Amniotic epithelial cell (primary cell): ENCODE measurements around the gene MRPS9.

ENCODE experiments used
- DNase-seq: peaks from one replicate; pipeline ENCODE4 v3.0.0-alpha.2; 2010; ENCODE audit warnings: low read depth

Gene MRPS9

GRCh38 chr2:105080461-105080860 is 42.6 kb downstream of the MRPS9 start:
- no peak for DNase-seq

DNA sequence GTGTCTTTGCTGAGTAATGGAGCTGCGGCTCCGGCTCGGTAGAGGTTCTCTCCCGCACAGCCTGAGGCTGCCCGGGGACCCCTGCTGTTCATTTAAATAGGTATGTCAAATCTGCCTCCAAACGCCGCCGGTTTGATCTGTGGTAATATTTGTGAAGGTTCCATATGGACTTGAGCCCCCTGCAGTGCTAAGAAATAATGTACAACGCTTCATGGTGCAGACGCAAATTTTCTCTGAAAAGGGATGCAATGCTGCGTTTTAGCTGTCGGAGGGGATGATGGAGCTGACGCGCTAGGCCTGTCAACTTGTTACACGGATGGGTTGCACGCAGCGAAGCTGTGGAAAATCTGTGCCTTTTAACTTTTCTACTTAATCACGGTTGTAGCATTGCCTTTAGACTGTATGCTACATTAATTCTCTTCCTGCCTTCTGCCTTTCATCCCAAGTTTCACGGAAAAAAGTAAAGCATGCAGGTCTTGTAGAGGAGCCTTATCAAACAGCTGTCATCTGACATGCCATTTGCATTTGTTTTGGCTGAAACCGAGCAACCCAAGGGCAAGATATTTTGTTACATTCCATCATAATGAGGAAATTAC is 43.2 kb downstream of the MRPS9 start:
- peak; percentile 28 for DNase-seq

GRCh38 chr2:105082107-105082506 is 44.2 kb downstream of the MRPS9 start:
- no peak for DNase-seq

GRCh38 chr2:105085525-105085924 is 47.7 kb downstream of the MRPS9 start:
- no peak for DNase-seq

DNA sequence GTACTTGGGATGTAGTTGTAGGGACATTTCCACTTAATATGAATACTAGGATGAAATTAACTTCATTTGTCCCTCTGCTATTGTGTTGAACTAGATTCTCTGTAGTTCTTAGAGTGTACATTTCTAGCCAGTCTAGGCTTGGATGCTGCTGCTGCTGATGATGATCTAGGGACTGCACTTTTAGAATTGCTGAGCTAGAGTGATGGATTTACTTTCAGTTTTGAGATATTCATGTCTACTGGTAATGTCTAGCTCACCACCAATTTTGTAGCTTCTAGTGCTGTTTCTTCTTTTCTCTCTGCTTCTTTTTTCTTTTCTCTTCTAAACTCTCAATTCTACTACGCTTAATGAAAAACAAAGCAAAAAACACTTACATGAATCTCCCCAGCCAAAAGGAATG is 49.4 kb downstream of the MRPS9 start:
- DNase-seq = no peak

- DNase-seq = no peak
Observed at GRCh38 chr2:105090091-105090490, 52.2 kb downstream of the MRPS9 start.

GRCh38 chr2:105092797-105093196 is 54.9 kb downstream of the MRPS9 start:
- DNase-seq = no peak

GRCh38 chr2:105099153-105099552 is 61.3 kb downstream of the MRPS9 start:
- no peak for DNase-seq

DNA sequence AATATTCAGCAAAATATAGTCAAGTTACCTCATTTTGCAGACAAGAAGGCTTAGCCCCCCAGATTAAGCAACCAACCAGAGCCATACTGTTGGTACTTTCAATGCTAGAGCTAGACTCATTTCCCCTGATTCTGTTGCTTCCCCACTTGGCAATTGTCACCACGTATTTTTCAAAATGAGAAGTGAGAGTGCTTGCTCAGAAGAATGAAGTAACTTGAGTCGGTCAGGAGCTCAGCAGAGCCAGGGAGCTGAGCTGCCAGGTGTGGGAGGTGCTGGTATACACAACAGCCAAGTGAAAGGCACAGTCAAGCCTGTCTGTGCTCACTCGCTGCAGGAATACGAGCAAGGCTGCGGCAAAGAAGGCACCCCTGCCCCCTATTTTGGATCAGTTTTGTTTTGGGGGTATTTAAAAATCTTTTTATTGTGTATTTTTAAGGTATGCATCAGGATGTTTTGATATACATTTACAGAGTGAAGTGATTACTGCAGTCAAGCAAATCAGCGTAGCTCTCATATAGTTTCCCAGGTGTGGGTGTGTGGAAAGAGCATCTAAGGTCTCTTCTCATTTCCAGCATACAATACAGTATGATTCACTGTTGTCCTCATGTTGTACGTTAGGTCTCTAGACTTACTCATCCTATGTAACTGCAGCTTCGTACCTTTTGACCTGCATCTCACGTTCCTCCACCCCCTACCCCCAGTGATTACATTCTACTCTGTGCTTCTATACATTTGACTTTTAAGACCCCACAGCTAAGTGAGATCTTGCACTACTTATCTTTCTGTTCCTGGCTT is 62.4 kb downstream of the MRPS9 start:
- no peak for DNase-seq

DNA sequence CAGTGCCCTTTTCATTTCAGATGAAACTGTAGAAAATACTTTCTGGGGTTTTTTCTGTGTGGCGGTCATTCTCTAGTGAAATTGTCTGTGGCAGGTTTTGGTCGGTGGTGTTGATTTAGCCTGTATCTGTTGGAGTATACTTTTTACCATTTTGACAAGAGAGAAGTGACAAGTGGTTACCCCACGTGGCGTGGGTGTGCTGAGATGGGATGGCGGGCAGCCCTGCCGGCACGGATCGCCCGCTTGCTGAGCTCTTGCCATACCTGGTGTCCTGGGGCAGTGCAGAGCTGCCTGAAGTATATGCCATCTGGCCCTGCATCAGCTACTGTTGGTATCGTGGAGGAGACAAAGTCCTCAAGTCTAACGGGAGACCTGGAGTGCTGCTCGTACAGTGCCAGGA is 64.1 kb downstream of the MRPS9 start:
- DNase-seq = no peak

- DNase-seq = peak; percentile 47
Observed at GRCh38 chr2:105102963-105103421, 65.1 kb downstream of the MRPS9 start.

DNA sequence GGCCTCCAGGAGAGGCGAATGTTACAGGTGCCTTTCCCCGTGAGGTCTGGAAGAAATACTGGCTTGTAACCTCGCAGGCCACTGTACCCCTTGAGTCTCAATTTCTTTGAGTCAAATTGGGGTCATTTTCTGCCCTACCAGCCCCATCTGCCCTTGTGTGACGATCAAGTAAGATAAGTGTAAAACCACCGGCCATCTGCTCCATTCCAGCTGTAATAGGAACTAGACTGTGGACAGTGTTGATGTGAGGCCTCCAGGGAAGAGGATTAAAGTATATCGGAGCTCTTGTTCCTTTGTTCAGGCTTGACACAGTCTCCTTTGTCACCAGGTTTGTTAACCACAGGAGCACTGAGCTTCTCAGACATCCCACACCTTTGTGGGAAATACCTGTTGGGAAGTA is 65.6 kb downstream of the MRPS9 start:
- no peak for DNase-seq

DNA sequence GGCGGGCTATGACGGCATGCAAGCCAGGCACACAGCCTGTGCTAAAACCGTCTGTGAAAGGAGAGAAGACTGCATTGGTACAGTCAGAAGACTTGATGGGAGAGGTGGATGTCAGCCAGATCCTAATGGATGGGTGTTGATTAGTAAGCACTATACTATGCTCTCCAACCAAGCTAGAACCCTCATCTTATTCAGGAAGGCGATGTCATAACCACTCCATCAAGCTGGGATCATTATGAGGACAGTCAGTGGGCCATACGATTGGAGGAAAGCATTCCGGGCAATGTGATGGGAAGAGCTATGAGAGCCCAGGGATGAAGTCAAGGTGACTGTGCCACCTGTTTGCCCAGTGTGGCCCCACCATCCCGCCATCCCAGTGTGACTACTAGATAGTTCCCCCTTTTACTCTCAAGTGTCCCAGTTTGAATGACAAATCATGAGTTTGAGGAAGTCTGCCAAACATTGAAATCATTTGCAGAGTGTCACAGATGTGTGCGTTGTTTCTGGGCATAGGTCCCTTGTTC is 66.4 kb downstream of the MRPS9 start:
- peak; percentile 54 for DNase-seq

GRCh38 chr2:105110295-105110829 is 72.5 kb downstream of the MRPS9 start:
- DNase-seq = no peak

- DNase-seq = no peak
Observed at GRCh38 chr2:105111365-105112150, 73.7 kb downstream of the MRPS9 start.

DNA sequence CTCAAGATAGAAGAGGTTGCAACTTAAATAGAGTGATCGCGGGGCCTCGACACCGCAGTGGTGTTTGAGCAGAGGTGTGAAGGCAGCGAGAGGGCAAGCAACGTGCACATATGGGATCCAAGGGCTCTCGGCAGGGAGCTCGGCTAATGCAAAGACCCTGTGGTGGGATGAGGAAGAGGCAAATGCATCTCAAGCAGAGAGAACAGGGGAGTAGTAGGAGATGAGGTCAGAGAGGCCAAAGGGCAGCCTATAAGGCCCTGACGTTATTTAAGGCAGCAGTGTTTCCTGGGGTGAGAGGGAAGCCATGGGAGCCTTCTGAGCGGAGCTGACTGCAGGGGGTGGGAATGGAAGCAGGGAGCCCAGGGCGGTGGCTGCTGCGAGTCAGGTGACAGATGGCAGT is 74.5 kb downstream of the MRPS9 start:
- DNase-seq = no peak

DNA sequence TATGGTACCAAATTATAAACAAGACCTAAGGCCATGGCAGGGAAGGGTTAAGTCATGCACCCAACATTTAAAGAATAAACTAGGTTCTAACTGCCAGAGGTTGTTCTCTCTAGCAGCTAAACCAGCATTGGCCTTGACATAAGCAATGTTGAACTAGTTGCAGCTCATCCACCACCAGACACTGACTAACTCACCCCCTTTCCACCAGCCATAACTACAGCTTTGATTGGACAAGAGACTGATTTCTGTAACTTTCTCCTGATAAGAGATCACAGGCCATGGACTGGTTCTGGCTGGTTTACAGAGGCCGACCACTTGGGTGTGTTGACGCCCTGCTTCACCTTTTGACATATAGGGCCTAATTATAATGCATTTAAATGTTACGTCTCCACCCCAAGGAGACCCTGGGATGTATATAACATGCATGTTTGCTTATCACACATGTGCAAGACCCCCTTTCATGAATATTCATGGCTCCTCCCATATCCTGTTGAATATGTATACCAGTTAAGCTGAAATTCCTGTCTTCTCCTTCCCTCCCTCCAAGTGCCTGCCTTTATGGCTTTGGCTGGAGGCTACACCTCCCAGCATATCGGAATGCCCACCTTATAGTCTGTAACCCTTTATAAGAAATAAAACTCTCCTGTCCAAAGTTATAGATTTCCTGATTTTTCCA is 75.9 kb downstream of the MRPS9 start:
- DNase-seq = no peak

DNA sequence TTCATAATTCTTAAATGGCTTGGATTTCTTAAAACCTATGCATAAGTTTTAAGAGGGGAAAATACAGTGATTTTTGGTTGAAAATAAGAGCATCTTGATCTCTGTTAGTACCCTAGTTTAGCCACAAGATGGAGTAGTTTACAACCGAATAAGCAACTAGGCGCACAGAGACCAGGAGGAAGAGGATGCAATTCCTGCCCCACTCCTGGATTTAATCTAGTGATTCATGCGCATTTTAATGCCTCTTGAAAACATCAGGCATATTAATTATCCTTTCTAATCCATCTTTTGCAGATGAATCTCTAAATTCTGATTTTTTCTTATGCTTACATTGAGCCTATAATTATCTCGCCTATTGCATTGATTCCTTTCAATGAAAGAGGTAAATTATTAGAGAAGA is 76.7 kb downstream of the MRPS9 start:
- peak; percentile 71 for DNase-seq

- DNase-seq = no peak
Observed at GRCh38 chr2:105116348-105116747, 78.5 kb downstream of the MRPS9 start.

DNA sequence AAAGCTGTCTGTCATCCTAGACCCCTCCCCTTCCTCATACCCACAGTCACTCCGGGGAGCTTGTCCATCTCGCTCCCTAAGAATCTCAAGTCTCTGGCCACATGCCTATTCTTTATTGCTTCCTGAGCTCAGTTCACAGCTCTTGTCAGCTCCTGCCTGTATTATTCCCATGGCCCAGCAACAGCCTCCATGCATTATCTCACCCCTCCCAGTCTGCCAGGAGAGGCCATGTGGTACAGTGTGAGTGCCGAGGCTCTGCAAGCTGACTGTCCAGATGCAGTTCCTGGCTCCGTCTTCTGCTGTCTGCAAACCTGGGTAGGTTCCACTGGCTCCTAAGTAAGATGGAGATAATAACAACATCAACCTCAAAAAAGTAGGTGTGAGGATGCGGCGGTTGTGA is 79.7 kb downstream of the MRPS9 start:
- DNase-seq = no peak

GRCh38 chr2:105118960-105119359 is 81.1 kb downstream of the MRPS9 start:
- DNase-seq = peak; percentile 5

DNA sequence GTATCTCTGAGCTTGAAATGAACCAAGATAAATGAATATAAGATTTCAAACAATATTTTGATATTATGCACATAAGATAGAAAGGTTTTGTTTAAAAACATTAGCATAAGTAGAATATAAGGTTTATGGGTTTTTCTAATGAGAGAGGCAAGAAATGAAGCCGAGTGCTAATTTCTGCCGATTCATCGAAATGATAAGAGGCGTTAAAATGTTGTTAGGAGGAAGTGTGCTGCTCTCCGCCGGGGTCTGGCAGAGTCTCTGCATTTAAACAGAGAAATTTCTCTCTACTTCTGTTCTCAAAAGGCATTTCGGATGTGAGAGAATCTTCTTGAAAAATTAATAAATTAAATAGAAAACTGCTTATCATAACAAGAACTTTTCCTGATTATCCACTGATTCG is 83.6 kb downstream of the MRPS9 start:
- DNase-seq = no peak
